GM12891 (cell line): ENCODE results near the gene PCYOX1L.

Experiments
- PAX5 ChIP-seq: IDR thresholded peaks from 2 replicates; pipeline ENCODE4 v1.6.1; 2011; ENCODE audit warnings: low read length, moderate library complexity, mild to moderate bottlenecking; ENCODE audit not compliant: insufficient read depth, severe bottlenecking
- POLR2A ChIP-seq: IDR thresholded peaks from 2 replicates; pipeline ENCODE4 v1.6.1; 2011; ENCODE audit warnings: low read depth, low read length, control low read depth
- POLR2AphosphoS5 ChIP-seq: IDR thresholded peaks from 2 replicates; pipeline ENCODE4 v1.6.1; 2011; ENCODE audit warnings: low read depth, low read length, control low read depth
- POU2F2 ChIP-seq: IDR thresholded peaks from 2 replicates; pipeline ENCODE4 v1.6.1; 2011; ENCODE audit warnings: low read depth, mild to moderate bottlenecking, control low read depth, low read length, moderate library complexity
- TAF1 ChIP-seq: IDR thresholded peaks from 2 replicates; pipeline ENCODE4 v1.6.1; 2011; ENCODE audit warnings: low read depth, low read length, control low read depth

GRCh38 chr5:149405550-149406202, 47.8 kb downstream of the PCYOX1L start:
- no peak for TF ChIP-seq TAF1
- no peak for TF ChIP-seq POLR2A
- no peak for TF ChIP-seq POLR2AphosphoS5
- no peak for TF ChIP-seq PAX5
- TF ChIP-seq POU2F2, result no peak
